ENCODE data around the gene MED6.

MED6 gene

DNA sequence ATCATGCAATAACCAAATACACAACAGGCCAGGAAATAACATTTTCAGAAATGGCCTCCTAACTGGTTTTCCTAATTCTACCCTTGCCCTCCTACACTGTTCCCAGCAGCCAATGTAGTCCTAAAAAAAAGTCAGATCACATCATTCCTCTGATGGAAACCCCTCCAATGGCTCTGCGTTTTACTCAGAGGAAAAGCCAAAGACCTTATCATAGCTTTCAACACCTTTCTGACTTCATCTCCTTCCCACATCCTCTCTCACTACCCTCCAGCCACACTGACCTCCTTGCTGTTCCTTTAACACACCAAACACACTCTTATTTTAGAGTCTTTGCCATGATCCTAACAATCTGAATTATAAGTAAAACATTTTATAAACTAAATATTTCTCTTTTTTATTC is 1.1 kb downstream of the MED6 start:
- no peak for DNase-seq (ENCODE audit: low spot score)

DNA sequence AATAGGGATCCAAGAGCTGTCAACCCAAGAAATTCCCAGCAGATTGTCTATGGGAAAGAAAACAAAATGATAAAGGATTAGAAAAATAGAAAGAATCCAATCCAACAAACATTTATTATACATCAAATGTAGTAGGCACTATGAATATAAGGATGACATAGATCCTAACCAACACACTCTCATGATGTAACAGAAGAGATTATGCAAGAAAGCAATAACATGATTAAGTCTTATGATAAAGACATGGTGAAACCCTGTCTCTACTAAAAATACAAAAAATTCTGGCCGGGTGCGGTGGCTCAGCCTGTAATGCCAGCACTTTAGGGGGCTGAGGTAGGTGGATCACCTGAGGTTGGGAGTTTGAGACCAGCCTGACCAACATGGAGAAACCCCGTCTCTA is 2.7 kb downstream of the MED6 start:
- no peak for DNase-seq (ENCODE audit: low spot score)

DNA sequence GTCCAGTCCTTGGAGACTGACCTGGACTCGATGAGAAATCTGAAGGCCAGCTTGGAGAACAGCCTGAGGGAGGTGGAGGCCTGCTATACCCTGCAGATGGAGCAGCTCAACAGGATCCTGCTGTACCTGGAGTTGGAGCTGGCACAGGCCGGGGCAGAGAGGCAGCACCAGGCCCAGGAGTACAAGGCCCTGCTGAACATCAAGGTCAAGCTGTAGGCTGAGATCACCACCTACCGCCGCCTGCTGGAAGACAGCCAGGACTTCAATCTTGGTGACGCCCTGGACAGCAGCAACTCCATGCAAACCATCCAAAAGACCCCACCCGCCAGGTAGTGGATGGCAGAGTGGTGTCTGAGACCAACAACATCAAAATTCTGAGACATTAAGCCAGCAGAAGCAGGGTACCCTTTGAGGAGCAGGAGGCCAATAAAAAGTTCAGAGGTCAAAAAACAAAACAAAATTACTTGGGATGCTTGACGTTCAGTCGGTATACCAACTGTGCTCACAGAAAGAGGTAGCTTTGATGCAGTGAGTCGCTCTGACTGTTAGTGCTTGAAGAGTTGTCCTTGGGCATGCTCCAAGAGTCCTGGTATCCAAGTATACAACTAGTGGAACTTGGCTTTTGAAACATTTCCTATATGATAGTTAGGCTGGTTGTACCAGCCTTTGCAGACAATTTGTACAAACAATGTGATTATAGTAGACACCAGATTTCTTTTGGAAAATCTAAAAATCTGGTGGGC is 4.8 kb downstream of the MED6 start:
- no peak for DNase-seq (ENCODE audit: low spot score)

- DNase-seq (ENCODE audit: low spot score): no peak
These were observed 6.0 kb downstream of the MED6 start for GRCh38 chr14:70594461-70594860.

DNA sequence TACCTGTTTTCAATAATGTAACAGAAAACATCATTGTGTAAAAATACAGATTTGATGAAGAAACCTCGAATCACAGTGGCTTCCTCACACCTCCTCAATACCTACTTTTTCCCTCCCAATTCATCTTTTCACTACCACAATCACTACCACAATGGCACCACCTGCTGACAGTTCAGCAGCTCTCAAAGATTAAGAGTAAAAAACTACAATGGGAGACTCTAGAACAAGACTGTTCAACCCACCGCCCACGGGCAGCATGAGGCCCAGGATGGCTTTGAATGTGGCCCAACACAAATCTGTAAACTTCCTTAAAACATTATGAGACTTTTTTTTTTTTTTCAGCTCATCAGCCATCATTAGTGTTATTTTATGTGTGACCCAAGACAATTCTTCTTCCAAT is 15.2 kb downstream of the MED6 start:
- DNase-seq (ENCODE audit: low spot score): no peak

DNA sequence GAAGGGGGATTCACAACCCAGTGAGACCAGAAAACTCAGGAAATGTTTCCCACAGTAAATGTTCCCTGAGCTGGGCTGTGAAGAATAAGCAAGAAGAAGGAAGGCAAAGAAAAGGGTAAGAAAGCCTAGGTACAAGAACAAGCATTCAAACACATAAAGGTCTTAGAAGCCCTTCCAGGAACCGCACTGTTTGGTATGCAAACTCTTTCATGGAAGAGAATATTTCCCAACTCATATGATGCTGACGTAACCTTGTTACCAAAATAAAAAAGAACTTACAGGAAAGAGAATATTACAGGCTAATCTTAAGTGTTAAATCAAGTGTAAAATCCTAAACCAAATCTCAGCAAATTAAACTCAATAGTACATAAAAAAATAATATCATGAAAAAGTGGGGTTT is 23.6 kb downstream of the MED6 start:
- no peak for DNase-seq (ENCODE audit: low spot score)

GRCh38 chr14:70573050-70573449 is 27.4 kb downstream of the MED6 start:
- DNase-seq (ENCODE audit: low spot score): no peak

DNA sequence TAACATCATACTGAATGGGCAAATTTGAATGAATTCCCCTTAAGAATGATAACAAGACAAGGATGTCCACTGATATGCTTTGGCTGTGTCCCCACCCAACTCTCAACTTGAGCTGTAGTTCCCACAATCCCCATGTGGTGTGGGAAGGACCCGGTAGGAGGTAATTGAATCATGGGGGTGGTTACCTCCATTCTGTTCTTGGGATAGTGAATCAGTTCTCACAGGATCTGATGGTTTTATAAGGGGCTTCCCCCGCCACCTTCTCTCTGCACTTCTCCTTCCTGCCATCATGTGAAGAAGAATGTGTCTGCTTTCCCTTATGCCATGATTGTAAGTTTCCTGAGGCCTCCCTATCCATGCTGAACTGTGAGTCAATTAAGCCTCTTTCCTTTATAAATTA is 29.3 kb downstream of the MED6 start:
- DNase-seq (ENCODE audit: low spot score): no peak

DNA sequence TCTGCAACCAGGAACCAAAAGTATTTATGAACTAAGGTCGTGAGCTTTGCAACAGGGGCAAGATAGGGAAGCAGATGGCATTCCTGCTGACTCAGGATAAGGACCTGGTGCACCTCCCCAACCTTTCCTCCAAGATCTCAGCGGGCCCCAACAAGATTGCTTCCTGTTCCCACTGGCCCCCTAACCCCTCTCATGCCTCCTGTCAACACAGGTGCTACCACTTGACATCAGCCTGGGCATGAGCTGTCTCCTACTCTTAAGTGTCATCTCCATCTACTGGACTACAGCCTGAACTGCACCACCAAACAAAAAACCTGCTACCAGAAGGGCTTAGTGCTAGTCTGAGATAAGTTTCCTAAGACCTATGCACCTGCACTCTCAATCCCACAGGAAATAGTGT is 32.7 kb downstream of the MED6 start:
- DNase-seq (ENCODE audit: low spot score): peak; percentile 15

DNA sequence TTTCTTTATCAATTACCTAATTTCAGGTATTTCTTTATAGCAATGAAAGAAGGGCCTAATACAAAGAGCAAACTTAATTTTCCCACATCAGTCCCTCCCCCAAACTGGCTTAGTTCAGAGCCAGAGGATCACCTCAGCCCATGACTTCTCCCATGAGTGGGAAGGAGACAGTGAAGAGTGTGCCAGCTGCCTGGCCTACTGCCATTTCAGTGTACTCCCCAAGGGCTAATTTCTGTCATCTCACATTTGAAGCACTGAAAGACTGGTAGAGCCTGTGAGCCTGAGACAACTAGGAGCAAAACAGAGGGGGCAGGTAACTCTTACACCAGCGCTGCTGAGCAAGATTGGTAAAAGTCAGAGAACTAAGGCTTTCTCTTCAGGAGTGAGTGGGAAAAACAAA is 36.6 kb downstream of the MED6 start:
- no peak for DNase-seq (ENCODE audit: low spot score)

DNA sequence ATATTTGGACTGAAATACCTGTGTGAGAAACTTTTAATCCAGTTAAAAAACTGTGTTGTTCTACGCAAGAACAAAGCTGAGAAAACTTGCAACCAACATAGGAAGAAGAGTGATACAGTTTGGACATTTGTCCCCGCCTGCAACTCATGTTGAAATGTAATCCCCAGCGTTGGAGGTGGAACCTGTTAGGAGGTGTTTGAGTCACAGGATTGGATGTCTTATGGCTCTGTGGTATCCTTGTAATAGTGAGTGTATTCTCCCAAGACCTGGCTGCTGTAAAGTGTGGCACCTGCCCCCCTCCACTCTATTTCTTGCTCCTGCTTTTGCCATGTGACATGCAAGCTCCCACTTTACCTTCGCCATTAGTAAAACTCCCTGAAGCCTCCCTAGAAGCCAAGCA is 37.0 kb downstream of the MED6 start:
- no peak for DNase-seq (ENCODE audit: low spot score)

DNA sequence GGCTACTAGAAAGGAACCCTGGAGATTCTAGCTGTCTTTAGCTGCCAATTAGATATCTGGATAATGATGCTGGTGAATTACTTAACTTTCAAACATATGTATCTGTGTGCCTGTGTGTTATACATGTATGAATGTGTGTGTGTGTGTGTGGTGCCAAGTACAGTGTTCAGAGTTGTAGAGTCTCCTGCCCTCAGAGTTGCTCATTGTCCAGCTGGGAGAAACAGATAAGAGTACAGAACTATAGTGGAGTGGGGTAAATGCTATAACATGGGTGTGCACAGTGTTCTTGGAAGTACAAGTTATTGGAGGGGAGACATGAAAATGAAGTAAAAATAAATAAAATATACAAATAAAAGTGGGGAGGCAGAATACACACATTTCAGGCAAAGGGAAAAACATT is 42.1 kb downstream of the MED6 start:
- DNase-seq (ENCODE audit: low spot score): no peak

- no peak for DNase-seq (ENCODE audit: low spot score)
These were observed 44.6 kb downstream of the MED6 start for GRCh38 chr14:70555890-70556289.

DNA sequence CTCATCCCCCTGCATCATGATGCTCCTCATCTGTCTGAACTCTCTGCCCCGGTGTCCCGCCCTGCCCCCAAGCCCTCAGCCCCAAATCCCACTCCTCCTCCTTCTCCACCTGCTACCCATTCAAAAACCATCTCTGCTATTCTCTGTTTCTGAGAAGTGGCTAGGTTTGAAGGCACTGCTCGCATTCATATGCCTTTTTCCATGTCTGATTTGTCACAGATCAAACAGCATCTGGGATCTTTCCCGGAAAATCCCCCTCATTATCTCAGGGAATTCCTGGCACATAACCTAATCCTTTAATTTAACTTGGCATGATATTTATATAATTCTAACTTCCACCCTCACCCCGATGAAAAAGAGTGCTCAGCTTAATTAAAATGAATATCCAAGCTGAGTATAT is 62.4 kb downstream of the MED6 start:
- DNase-seq (ENCODE audit: low spot score): no peak

GRCh38 chr14:70536830-70537229 is 63.6 kb downstream of the MED6 start:
- DNase-seq (ENCODE audit: low spot score): no peak

DNA sequence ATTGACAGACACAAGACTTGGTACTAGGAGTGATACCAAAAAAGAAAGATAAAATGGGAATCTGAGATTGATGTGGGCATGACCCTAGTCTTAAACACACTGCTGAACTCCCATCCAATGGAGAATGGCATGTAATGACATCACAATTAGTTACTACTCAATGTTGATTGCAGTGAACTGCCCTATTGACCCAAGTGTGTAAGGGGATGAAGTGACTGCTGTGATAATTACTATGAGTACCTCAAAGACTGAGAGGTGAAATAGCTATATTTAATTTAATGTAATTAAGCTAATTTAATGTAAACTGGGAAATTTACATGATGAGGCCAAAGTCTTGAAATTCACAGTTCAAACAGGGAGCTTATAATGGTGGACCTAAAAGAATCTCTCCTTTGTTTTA is 65.6 kb downstream of the MED6 start, which contains the start of gene ADAM20:
TSS of gene ADAM20 (minus strand) at position 101 of the 400 bp plus-strand sequence. CDS start 10,247 bp downstream, outside the sequence.
- DNase-seq (ENCODE audit: low spot score): no peak

Small RNAs within 50 kb of the gene (small RNA-seq; reads per million reads assigned to genes)
- 0 reads per million in 2 experiments for gene RN7SL77P
